HG03565 (cell line): ENCODE measurements around the gene FGF9.
A peak's percentile ranks its signal among the peaks of the same experiment; 100 is the strongest.

ENCODE experiments used
- ATAC-seq: cut with Tn5 transposase; IDR thresholded peaks from one replicate; pipeline ENCODE4 v1.9.1; 2021; ENCODE audit warnings: mild to moderate bottlenecking, moderate library complexity; ENCODE audit not compliant: unreplicated experiment

Gene FGF9

GRCh38 chr13:21670883-21671619 is at the start of gene FGF9:
FGF9 (plus strand) TSS chr13:21671073; CDS start chr13:21671913, 840 bp downstream.
- ATAC-seq = peak; percentile 75

- ATAC-seq = peak; percentile 53
Measured at GRCh38 chr13:21625366-21625765, 45.5 kb upstream of the FGF9 start.

- no peak for ATAC-seq
Measured at GRCh38 chr13:21632196-21632595, 38.7 kb upstream of the FGF9 start.

DNA sequence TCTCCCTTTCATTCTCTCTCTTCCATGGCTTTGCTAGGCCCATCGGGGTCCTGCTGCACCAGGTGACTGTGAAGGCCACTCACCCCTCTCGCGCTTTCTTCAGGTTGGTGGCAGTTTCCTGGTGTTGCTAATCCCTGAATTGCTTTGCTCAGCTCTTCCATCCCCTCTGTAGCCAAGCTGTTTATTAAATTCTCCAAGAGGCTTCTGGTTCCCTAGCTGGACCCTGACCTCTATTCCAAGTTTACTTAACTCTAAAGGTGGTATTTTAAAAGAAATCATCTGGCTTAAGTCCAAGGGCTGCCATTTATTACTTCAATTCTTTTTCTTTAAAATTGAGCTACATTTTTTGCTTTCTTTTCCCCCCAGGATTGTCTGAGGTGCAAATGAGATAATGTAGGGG is 34.2 kb upstream of the FGF9 start:
- no peak for ATAC-seq

GRCh38 chr13:21637296-21637695 is 33.6 kb upstream of the FGF9 start:
- no peak for ATAC-seq

GRCh38 chr13:21638319-21639282 is 32.3 kb upstream of the FGF9 start:
- ATAC-seq = no peak

- no peak for ATAC-seq
Measured at GRCh38 chr13:21639561-21639960, 31.3 kb upstream of the FGF9 start.

DNA sequence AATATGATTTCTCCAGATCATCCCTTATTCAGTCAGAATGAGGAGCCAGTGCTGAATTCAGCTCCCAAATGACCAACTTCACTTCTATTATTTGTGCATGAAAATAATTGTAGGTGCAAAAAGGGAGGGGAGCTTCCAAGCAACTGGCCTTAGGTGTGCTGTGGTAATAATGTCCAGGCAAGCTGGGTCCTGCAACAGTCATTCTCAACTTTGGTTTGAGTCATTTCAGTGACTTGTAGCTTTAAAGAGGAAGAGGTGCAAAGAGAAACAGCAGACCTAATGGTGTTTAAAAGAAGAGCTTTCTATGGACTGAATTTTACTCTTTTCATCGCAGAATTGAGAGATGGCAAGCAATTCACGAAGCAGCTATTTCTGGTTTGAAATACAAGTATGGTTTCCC is 29.2 kb upstream of the FGF9 start:
- peak; percentile 61 for ATAC-seq

GRCh38 chr13:21657538-21657937 is 13.3 kb upstream of the FGF9 start:
- no peak for ATAC-seq

DNA sequence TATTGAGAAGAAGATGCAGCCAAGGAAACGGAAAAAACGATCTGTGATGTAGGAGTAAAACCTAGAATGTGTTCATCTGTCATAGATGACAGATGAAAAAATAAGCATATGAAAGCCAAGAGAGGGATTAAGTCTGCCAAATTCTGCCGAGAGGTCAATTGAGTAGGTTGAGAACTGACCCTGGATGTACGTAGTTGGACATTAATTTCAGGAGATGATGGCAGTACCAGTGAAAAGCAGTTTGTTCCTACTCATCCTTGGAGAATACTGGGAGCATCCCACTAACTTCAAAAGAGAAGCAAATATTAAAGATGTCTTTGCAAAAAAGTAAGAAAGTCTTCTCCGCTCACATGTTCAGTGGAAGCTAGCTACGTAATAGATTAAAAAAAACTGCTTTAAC is 11.8 kb upstream of the FGF9 start:
- ATAC-seq = no peak

DNA sequence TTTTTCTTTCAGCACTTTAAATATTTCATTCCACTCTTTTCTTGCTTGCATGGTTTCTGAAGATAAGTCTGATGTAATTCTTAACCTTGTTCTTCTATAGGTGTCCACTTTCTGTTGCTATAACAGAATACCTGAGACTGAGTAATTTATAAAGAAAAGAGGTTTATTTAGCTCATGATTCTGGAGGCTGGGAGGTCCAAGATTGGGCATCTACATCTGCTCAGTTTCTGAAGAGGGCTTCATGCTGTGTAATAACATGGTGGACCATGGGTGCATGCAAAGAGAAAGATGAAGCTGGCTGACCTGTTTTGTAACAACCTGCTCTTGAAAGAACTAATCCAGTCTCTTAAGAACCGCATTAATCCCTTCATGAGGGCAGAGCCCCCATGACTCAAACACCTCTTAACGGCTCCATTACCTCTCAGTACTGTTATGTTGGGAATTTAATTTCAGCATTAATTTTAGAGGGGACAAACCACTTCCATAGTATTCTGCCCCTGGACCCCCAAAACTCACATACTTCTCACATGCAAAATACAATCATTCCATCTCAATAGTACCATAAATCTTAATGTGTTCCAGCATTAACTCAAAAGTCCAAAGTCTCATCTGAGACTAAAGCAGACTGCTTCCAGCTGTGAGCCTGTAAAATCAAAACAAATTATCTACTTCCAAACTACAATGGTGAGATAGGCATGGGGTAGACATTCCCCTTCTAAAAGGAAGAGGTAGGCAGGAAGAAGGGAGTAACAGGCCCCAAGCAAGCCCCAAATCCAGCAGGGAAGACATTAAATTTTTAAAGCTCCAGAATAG is 9.6 kb upstream of the FGF9 start:
- no peak for ATAC-seq

- ATAC-seq = no peak
Measured at GRCh38 chr13:21663197-21663596, 7.7 kb upstream of the FGF9 start.

- ATAC-seq = no peak
Measured at GRCh38 chr13:21668732-21669275, 2.1 kb upstream of the FGF9 start.

- ATAC-seq = peak; percentile 3
Measured at GRCh38 chr13:21670006-21670882, 629 bp upstream of the FGF9 start.

GRCh38 chr13:21671620-21672286 is 880 bp downstream of the FGF9 start:
- no peak for ATAC-seq

GRCh38 chr13:21672287-21672680 is 1.4 kb downstream of the FGF9 start:
- no peak for ATAC-seq

DNA sequence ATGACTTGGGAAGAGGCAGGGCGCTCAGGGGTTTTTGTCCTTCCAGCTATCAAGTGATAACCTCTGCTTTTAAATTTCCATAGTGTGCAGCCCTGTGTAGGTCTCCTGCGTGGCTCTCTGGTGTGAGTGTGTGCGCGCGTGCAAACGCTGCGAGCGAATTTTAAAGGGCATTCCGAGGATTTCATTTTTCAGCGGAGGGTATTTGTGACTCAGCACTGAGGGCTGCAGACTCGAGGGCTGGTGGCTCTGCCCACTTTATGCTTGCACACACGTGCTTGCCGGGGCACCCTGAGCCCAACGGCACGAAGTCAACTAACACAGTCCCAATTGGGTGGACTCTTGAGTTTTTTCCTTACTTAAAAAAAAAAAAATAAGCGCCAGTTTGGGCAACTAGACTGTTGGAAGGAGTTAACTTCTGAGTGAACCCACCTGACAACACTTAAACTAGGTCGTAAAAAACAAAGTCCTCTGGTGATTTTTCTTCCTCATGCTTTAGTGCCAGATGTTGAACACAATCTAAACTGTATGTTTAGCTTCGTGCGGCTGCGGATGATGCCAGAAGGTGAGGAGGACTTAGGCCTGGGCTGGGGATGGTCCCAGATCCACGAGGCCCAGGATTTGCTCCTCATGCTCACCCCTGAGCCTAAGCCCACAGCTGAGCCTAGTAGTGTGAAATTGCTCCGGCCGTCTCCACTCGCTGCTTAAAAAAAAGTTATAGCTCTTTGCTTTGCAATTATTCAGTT is 2.1 kb downstream of the FGF9 start:
- no peak for ATAC-seq

DNA sequence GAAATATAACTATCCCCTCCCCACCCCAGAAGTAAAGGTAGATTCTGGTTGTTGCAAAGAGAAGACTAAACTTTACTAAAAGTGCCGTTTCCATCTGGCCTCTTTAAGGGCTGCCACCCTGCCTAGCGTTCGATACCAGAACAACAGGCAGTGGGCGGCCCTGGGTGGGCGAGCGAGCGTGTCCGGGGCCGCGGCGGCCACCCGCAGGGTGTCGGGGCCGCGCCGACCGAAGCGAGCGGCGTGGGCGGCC is 2.6 kb downstream of the FGF9 start:
- ATAC-seq = peak; percentile 24
